Stimulated activated CD4-positive, alpha-beta T cell treated with anti-CD3 and anti-CD28 coated beads, Interleukin-2, amount 100 ng/mL, for 24 hours (primary cell): Measurements from ENCODE around the gene DLK2.
"Not testable (repeated sequence)": the region's sequence is repeated elsewhere in the genome, so short reads cannot be mapped to it uniquely, and the experiment has no call there.

Experiments
- DNase-seq, 2 donors: peaks; one replicate each; pipeline ENCODE4 v3.0.0-alpha.2; 2020

Gene DLK2

DNA sequence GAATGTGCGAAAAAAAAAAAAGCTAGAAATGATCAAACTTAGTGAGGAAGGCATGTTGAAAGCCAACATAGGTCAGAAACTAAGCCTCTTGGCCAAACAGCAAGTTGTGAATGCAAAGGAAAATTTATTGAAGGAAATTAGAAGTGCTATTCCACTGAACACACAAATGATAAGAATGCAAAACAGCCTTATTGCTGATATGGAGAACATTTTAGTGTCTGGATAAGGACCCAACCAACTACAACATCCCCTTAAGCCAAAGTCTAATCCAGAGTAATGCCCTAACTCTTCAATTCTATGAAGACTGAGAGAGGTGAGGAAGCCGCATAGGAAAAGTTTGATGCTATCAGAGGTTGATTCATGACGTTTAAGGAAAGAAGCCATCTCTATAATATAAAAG is 33.5 kb downstream of the DLK2 start:
- no peak for DNase-seq

DNA sequence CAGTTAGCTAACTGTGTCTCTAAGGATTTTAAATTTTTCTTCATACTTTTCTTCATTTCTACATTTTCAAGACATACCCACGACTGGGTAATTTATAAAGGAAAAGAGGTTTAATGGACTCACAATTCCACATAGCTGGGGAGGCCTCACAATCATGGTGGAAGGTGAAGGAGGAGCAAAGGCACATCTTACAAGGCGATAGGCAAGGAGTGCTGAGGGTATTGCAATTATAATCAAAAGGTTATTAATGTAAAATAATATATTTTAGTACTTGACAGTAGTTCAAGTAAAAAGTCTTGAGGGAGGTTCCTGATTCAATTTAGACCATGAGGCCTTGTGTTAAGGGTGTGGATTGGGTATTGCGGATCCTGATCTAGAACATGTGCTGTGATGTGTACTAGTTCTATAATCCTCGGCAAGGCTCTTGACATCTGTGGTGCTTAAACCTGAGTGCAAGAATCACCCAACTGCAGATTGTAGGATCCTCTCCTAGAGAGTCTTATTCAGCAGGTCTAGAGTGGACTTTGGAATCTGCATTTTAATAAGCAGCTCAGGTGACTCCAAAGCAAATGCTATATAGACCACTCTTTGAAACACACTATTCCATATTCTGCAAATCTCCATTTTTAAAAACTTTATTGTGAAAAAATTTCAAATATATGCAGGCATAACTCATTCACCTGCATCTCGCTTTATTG is 35.2 kb downstream of the DLK2 start:
- no peak for DNase-seq

DNA sequence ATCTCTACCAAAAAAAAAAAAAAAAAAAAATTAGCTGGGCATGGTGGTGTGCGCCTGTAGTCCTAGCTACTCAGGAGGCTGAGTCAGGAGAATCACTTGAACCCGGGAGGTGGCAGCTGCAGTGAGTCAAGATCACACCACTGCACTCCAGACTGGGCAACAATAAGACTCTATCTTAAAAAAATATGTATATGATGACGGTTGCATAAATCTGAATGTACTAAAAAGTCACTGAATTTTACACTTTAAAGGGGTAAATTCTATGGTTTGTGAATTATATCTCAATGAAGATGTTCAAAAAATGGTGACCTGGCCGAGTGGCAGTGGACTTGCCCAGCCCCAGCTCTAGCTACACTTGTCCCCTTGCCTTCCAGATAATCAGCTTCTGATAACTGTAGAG is 38.4 kb downstream of the DLK2 start:
- no peak for DNase-seq

DNA sequence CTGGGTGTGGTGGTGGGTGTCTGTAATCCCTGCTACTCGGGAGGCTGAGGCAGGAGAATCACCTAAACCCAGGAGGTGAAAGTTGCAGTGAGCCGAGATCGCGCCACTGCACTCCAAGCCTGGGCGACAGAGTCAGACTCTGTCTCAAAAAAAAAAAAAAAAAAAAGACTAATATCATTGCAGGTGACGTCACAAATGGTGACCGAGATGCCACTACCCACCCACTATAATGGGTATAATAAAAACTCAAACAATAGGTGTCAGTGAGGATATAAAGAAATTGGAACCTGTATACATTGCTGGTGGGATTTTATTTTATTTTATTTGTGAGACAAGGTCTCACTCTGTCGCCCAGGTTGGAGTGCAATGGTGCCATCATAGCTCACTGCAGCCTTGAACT is 40.1 kb downstream of the DLK2 start:
- not testable (repeated sequence) for DNase-seq

DNA sequence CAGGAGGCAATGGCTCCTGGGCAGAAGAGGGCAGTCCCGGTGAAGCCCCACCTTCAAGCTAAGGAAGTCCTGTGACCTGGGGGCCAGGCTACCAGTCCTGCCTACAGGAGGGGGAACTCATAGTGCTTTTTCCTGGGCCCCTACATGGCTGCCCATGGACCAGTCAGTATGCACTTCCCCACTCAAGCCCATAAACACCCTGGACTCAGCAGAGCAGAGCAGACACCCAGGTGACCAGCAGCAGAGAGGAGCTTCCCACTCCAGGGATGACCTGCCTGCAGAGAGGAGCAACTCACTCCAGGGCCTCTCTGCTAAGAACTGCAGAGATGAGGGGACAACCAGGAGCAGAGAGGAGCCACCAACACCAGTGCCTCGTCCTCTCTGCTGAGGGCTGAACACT is 42.3 kb downstream of the DLK2 start:
- DNase-seq: no peak

DNA sequence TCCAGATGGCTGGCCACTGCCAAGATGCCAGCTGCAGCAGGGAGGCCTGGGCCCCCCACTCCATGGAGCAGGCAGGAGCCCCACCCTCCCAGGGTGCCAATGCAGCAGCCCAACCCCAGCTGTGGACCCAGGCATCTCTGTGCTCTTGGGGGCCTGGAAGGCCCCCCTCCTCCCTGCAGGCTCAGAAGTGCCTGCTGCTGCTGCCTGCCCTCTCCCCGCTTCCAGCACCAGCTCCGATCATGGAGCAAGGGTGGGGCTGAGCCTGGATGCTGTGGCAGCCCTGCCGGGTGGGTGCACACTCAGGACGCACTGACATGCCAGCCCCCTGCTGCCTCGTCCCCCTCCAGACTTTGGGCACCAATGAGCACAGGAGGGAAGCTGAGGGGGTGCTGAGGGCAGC is 42.8 kb downstream of the DLK2 start:
- no peak for DNase-seq

DNA sequence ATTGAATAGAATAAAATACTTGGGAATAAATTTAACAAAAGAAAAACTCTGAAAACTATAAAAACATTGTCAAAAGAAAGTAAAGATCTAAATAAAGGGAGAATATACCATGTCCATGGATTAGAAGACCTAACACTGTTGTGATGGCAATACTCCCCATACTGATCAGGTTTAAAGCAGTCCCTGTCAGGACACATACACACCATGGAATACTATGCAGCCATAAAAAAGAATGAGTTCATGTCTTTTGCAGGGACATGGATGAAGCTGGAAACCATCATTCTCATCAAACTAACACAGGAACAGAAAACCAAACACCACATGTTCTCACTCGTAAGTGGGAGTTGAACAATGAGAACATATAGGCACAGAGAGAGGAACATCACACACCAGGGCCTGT is 44.6 kb downstream of the DLK2 start:
- not testable (repeated sequence) for DNase-seq

DNA sequence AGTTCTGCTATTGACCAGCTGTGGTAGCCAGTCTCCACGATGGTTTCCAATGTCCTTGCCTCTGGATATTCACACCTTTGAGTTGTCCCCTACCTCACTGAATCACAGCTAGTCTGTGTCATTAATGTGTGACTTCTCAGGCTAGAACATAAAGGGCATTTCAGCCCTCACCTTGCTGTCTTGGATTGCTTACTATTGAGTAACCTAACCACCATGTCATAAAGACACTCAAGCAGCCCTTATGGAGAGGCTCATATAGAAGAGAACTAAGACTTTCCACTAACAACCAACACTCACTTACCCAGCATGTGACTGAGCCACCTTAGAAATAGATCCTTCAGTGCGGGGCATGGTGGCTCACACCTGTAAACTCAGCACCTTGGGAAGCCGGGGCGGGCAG is 47.1 kb downstream of the DLK2 start:
- no peak for DNase-seq

DNA sequence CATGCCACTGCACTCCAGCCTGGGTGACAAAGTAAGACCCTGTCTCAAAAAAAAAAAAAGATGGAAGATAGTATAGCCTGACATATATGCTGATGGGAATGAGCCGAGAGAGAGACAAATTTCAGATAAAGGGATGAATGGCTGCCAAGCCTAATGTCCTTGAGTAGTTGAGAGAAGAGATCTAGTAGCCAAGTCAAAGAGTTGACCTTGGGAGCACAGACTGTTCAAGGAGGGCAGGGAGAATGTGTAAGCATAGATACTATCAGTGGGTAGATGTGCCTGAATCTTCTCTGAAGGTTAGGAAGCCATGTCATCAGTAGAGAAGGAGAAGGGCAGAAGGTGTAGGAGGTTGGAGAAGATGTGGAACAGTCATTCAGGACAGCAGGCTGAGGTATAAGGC is 48.1 kb downstream of the DLK2 start:
- no peak for DNase-seq

DNA sequence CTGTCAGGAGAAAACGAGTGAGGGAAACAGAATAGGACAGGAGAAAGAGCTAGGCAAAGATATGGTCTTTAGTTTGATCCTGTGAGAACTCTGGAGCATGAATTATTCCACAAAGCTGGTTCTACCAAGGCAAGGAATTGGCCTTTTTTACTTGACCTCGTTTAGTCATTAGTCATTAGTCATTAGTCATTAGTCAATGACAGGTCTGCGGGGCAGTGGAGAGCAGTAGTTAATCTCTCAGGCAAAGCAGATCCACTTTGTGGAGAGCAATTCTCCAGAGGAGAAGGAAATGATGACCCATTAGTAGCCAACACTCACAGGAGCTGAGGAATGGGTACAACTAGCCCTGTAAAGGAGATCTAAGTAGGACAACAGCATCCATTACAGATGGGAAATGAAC is 50.0 kb downstream of the DLK2 start:
- no peak for DNase-seq

DNA sequence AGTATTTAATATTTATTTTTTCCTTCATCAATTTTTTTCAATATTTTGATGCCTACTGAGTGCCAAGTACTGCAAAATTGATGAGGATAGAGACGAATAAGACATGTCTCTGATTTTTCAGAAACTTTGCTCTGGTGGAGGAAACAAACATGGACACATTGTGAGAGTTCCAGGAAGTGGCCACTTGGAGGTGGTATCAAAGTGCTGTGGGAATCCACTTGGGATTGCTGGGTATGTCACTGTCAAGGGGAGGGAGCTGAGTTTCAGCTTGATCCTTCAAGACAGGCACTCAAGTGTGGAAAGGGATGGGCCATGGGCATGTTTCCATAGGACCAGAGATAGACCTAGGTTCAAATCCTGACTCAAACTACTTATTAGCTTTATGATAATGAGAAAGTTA is 52.5 kb downstream of the DLK2 start:
- DNase-seq: no peak

DNA sequence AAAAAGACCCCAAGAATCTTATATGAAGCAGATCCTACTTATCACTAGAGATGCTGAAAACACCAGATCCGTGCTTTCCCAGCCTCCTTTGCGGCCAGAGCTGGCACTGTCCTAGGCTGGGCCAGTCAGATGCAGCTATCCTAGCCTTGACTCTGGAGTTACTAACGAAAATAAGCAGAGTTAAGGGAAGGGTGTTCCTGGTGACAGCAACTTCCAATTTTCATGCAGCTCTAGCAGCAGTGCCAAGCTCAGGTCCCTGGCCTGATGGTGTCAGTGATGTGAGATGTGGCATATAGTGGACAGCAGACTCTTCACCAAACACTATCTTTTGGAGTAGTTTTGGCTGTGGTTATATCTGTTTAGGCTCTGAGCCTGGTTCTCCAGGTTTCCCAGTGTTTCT is 53.6 kb downstream of the DLK2 start:
- DNase-seq: no peak
